ENCODE results near the gene HHIPL1. TPM values are rescaled to one million over a fixed set of nuclear protein-coding genes. Genes with fewer than 3 reads are reported as not detected.

HHIPL1 gene
- total RNA-seq, 3 donors from 2014 or later (not counting 1 experiment from before 2014, with no cell fraction given): not detected

GRCh38 chr14:99668307-99669295, 23.7 kb downstream of the HHIPL1 start:
- no peak overlapping the region for H3K27ac Mint-ChIP-seq
- no peaks in the 10 kb centered on the region for H3K9me3 Mint-ChIP-seq
- H3K4me3 Mint-ChIP-seq: no peak overlapping the region
- no peaks in the 10 kb centered on the region for H3K9me3 ChIP-seq (ENCODE audit: control insufficient read depth, insufficient read depth, low read length)
- H3K27me3 ChIP-seq (ENCODE audit: control insufficient read depth, insufficient read depth, low read length): no peaks in the 10 kb centered on the region
- peaks cover 0 to 6% of the 10 kb centered on the region in 2 donors for H3K4me1 Mint-ChIP-seq
- H3K27ac ChIP-seq (ENCODE audit: low read length): no peak overlapping the region
- no peak for ATAC-seq
- DNase-seq: no peak
- no peaks in the 10 kb centered on the region for H3K36me3 Mint-ChIP-seq
- H3K4me3 ChIP-seq (ENCODE audit: low read length): no peak overlapping the region
- intact Hi-C loops (cut with micrococcal nuclease): no loop called here
- no peak for TF ChIP-seq CTCF (IDR thresholded peaks at IDR 0.05)
- H3K36me3 ChIP-seq (ENCODE audit: control insufficient read depth, insufficient read depth, low read length): no peaks in the 10 kb centered on the region
- peaks cover 0 to 10% of the 10 kb centered on the region in 2 donors for H3K27me3 Mint-ChIP-seq (ENCODE audit: low read depth in 2 of 2)
- peaks cover 14% of the 10 kb centered on the region for H3K4me1 ChIP-seq (ENCODE audit: control insufficient read depth, insufficient read depth, low read length)
- 87% methylated on average over 27 of the region's 27 CpGs for WGBS (ENCODE audit: insufficient coverage)

DNA sequence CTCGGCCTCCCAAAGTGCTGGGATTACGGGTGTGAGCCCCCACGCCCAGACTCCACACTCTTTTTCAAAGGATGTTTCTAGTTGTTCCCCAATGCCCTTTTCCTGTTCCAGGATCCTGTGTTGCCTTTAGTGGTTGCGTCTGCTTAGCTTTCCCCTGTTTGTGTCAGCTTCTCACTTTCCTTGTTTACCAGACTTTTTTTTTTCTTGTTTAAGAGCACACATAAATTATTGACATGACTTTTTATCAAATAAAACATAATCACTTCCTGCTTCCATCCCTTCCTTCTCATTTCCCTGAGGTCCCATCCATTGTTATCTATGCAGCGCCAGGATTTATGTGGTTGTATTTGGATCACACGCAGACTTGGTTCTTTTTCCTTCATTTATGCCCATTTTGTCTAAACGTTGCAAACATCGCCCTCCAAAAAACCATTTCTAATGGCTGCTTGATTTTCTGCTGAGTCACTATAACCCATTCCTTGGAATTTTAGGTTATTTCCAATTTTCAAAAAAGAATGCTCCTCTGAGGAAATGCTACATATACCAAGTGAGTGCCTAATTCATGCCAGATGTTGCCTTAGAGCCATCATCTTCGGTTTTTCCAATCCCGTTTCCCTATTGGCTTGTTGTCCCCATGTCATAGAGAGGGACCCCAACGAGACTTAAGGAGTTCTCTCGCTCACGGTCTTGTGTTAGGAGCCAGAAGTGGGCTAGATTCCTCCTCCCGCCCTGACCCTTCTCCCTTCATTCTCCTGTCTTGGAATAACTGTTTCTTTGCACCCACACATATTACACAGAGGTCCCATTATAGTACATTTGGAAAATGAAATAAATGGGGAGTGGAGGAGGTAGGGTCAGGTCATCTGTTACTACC, 25.7 kb downstream of the HHIPL1 start:
- H3K4me1 ChIP-seq (ENCODE audit: control insufficient read depth, insufficient read depth, low read length): peaks cover 14% of the 10 kb centered on the region
- no peak overlapping the region for H3K4me3 ChIP-seq (ENCODE audit: low read length)
- no peaks in the 10 kb centered on the region for H3K36me3 ChIP-seq (ENCODE audit: control insufficient read depth, insufficient read depth, low read length)
- WGBS (ENCODE audit: insufficient coverage): 82% methylated on average over 12 of the region's 14 CpGs
- no peaks in the 10 kb centered on the region for H3K9me3 Mint-ChIP-seq
- no peaks in the 10 kb centered on the region for H3K27me3 ChIP-seq (ENCODE audit: control insufficient read depth, insufficient read depth, low read length)
- no peak for TF ChIP-seq CTCF (IDR thresholded peaks at IDR 0.05)
- H3K36me3 Mint-ChIP-seq: no peaks in the 10 kb centered on the region
- no peak overlapping the region for H3K27ac Mint-ChIP-seq
- no peak for ATAC-seq
- no peak overlapping the region for H3K27ac ChIP-seq (ENCODE audit: low read length)
- no peaks in the 10 kb centered on the region for H3K9me3 ChIP-seq (ENCODE audit: control insufficient read depth, insufficient read depth, low read length)
- H3K27me3 Mint-ChIP-seq (ENCODE audit: low read depth in 2 of 2): peaks cover 0 to 10% of the 10 kb centered on the region in 2 donors
- no peak overlapping the region for H3K4me3 Mint-ChIP-seq
- intact Hi-C loops (cut with micrococcal nuclease): no loop called here
- DNase-seq: no peak
- peaks cover 0 to 6% of the 10 kb centered on the region in 2 donors for H3K4me1 Mint-ChIP-seq

GRCh38 chr14:99671235-99672224, 26.6 kb downstream of the HHIPL1 start:
- no peak for DNase-seq
- ATAC-seq: no peak
- H3K4me1 ChIP-seq (ENCODE audit: control insufficient read depth, insufficient read depth, low read length): peaks cover 21% of the 10 kb centered on the region
- Mint-ChIP-seq H3K4me3 (no peak overlapping the region), H3K27me3 (ENCODE audit: low read depth in 2 of 2) (peaks cover 0 to 10% of the 10 kb centered on the region in 2 donors), H3K36me3 (no peaks in the 10 kb centered on the region), H3K9me3 (no peaks in the 10 kb centered on the region), H3K4me1 (peaks cover 0 to 8% of the 10 kb centered on the region in 2 donors), H3K27ac (no peak overlapping the region)
- WGBS (ENCODE audit: insufficient coverage): 83% methylated on average over 19 of the region's 20 CpGs
- H3K36me3 ChIP-seq (ENCODE audit: control insufficient read depth, insufficient read depth, low read length): no peaks in the 10 kb centered on the region
- H3K27me3 ChIP-seq (ENCODE audit: control insufficient read depth, insufficient read depth, low read length): no peaks in the 10 kb centered on the region
- intact Hi-C loops (cut with micrococcal nuclease): no loop called here
- no peak overlapping the region for H3K4me3 ChIP-seq (ENCODE audit: low read length)
- no peaks in the 10 kb centered on the region for H3K9me3 ChIP-seq (ENCODE audit: control insufficient read depth, insufficient read depth, low read length)
- H3K27ac ChIP-seq (ENCODE audit: low read length): no peak overlapping the region
- TF ChIP-seq CTCF (IDR thresholded peaks at IDR 0.05): no peak

Data from natural killer cell (primary cell).